Activated CD4-positive, alpha-beta memory T cell treated with anti-CD3 and anti-CD28 coated beads for 36 hours (primary cell): ENCODE measurements around the gene MPEG1. TPM values are rescaled to one million over a fixed set of nuclear protein-coding genes. Genes with fewer than 3 reads are reported as not detected.

Source experiments
- CTCF ChIA-PET: fragments of 350-600 bp; sonication (Branson Sonifier 250); formaldehyde crosslinking; loops from one replicate; lab custom pipeline; 2021; ENCODE audit warnings: antibody characterized with exemption, inconsistent platforms; lab: Charles Lee
- POLR2A ChIA-PET: fragments of 350-600 bp; sonication (Branson Sonifier 250); formaldehyde crosslinking; loops from one replicate; lab custom pipeline; 2021; ENCODE audit warnings: antibody characterized with exemption; lab: Charles Lee
- DNase-seq: peaks from one replicate; pipeline ENCODE4 v3.0.0-alpha.2; 2020
- H3K27ac Mint-ChIP-seq: one replicate; pipeline ENCODE4 v1.8.0; 2021; ENCODE audit warnings: mixed read lengths
- H3K27me3 Mint-ChIP-seq: one replicate; pipeline ENCODE4 v1.8.0; 2021; ENCODE audit warnings: mixed read lengths
- H3K36me3 Mint-ChIP-seq: one replicate; pipeline ENCODE4 v1.8.0; 2021; ENCODE audit warnings: mixed read lengths
- H3K4me1 Mint-ChIP-seq: one replicate; pipeline ENCODE4 v1.8.0; 2021; ENCODE audit warnings: low read depth, mixed read lengths
- H3K4me3 Mint-ChIP-seq: one replicate; pipeline ENCODE4 v1.8.0; 2021; ENCODE audit warnings: mild to moderate bottlenecking, mixed read lengths
- H3K9me3 Mint-ChIP-seq: one replicate; pipeline ENCODE4 v1.8.0; 2021; ENCODE audit warnings: mixed read lengths
- intact Hi-C: fragments of 100-400 bp; cut with micrococcal nuclease; formaldehyde crosslinking; loops from one replicate; pipeline ENCODE4 v1.15.1; 2023
- total RNA-seq, 2 experiments: library from RNA; stranded (reverse); gene quantifications; one replicate each; pipeline ENCODE4 v1.2.3, GENCODE V29; 2021

The MPEG1 gene
- total RNA-seq, 2 experiments from 2014 or later: not detected

GRCh38 chr11:59185386-59185945, 27.3 kb downstream of the MPEG1 start:
- CTCF ChIA-PET: interaction anchor here (0.6 to 7.7 kb wide), 17 partner anchors 10 to 247 kb away, joined by 3 to 157 read pairs (median 11); partner anchors contain the start of genes DTX4 and MPEG1
- no peaks in the 10 kb centered on the region for H3K36me3 Mint-ChIP-seq
- no peaks in the 10 kb centered on the region for H3K9me3 Mint-ChIP-seq
- H3K4me3 Mint-ChIP-seq: no peak overlapping the region
- no peak for DNase-seq
- POLR2A ChIA-PET: no interaction called here
- intact Hi-C loops: no loop called here
- H3K27ac Mint-ChIP-seq: no peak overlapping the region
- H3K4me1 Mint-ChIP-seq: peaks cover 2% of the 10 kb centered on the region
- no peaks in the 10 kb centered on the region for H3K27me3 Mint-ChIP-seq

GRCh38 chr11:59184691-59185339, 27.9 kb downstream of the MPEG1 start:
- Mint-ChIP-seq H3K27ac (no peak overlapping the region), H3K27me3 (no peaks in the 10 kb centered on the region), H3K9me3 (no peaks in the 10 kb centered on the region), H3K36me3 (no peaks in the 10 kb centered on the region), H3K4me1 (peaks cover 2% of the 10 kb centered on the region), H3K4me3 (no peak overlapping the region)
- CTCF ChIA-PET: interaction anchor here (1.3 to 7.7 kb wide), 11 partner anchors 10 to 248 kb away, joined by 3 to 157 read pairs (median 20); partner anchors contain the start of gene DTX4
- intact Hi-C loops: no loop called here
- POLR2A ChIA-PET: no interaction called here
- DNase-seq: no peak

- Mint-ChIP-seq H3K4me1 (peaks cover 2% of the 10 kb centered on the region), H3K27ac (no peak overlapping the region), H3K27me3 (no peaks in the 10 kb centered on the region), H3K36me3 (no peaks in the 10 kb centered on the region), H3K4me3 (no peak overlapping the region), H3K9me3 (peaks cover 6% of the 10 kb centered on the region)
- ChIA-PET POLR2A (no interaction called here), CTCF (interaction anchor here (1.1 to 7.7 kb wide), 3 partner anchors 10 to 26 kb away, joined by 4 to 157 read pairs (median 20); partner anchors contain the start of gene DTX4)
- intact Hi-C loops: no loop called here
- no peak for DNase-seq
Measured at GRCh38 chr11:59183771-59184170, 29.0 kb downstream of the MPEG1 start.

DNA sequence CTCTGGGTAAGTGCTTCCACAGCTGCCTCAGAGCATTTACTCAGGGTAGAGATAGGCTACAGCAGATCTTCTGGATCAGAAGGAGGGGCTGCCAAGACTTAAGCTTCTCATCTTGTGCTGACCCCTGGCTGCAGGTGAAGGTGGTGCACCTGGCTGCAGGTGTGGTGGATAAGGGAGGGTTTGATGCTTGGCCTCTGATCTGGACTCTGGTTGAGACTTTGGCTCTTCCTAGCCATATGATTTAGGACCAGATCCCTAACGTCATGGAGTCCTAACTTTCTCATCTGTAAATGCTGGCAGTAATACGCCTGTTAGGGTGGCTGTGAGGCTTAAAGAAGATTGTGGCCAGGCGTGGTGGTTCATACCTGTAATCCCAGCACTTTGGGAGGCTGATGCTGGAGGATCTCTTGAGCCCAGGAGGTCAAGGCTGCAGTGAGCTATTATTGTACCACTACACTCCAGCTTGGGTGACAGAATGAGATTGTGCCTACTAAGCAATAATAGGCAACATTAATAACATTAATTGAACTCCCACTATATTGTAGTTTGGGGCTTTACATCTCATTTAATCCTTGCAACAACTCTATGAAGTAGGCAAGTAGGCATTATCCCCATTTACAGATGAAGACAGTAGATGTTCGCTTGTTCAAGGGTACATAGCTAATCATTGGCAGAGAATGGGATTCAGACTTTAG, 30.1 kb downstream of the MPEG1 start:
- CTCF ChIA-PET: interaction anchor here (0.7 to 7.7 kb wide), 5 partner anchors 9 to 277 kb away, joined by 3 to 157 read pairs (median 3); partner anchors contain the start of gene DTX4
- no peaks in the 10 kb centered on the region for H3K36me3 Mint-ChIP-seq
- peak; percentile 34 for DNase-seq
- H3K27me3 Mint-ChIP-seq: no peaks in the 10 kb centered on the region
- H3K4me3 Mint-ChIP-seq: no peak overlapping the region
- H3K4me1 Mint-ChIP-seq: peaks cover 2% of the 10 kb centered on the region
- POLR2A ChIA-PET: no interaction called here
- peaks cover 6% of the 10 kb centered on the region for H3K9me3 Mint-ChIP-seq
- H3K27ac Mint-ChIP-seq: no peak overlapping the region
- intact Hi-C loops: no loop called here

GRCh38 chr11:59181746-59182456, 30.8 kb downstream of the MPEG1 start:
- Mint-ChIP-seq H3K4me1 (peaks cover 2% of the 10 kb centered on the region), H3K36me3 (no peaks in the 10 kb centered on the region), H3K9me3 (peaks cover 6% of the 10 kb centered on the region), H3K4me3 (no peak overlapping the region), H3K27ac (no peak overlapping the region), H3K27me3 (no peaks in the 10 kb centered on the region)
- no peak for DNase-seq
- intact Hi-C loops: no loop called here
- ChIA-PET POLR2A (no interaction called here), CTCF (interaction anchor here (0.7 to 7.7 kb wide), 5 partner anchors 8 to 277 kb away, joined by 3 to 157 read pairs (median 3); partner anchors contain the start of gene DTX4)

- no peak for DNase-seq
- H3K27ac Mint-ChIP-seq: no peak overlapping the region
- intact Hi-C loops: no loop called here
- H3K27me3 Mint-ChIP-seq: no peaks in the 10 kb centered on the region
- no peaks in the 10 kb centered on the region for H3K36me3 Mint-ChIP-seq
- peaks cover 6% of the 10 kb centered on the region for H3K9me3 Mint-ChIP-seq
- POLR2A ChIA-PET: interaction anchor here (1.2 kb wide), 1 partner anchor 9 kb away, joined by 6 read pairs; the partner anchor contains the start of gene DTX4
- CTCF ChIA-PET: interaction anchor here (0.7 to 2.8 kb wide), 6 partner anchors 10 to 250 kb away, joined by 3 to 22 read pairs (median 6); partner anchors contain the start of gene DTX4
- no peaks in the 10 kb centered on the region for H3K4me1 Mint-ChIP-seq
- H3K4me3 Mint-ChIP-seq: no peak overlapping the region
Measured at GRCh38 chr11:59180907-59181306, 31.8 kb downstream of the MPEG1 start.

DNA sequence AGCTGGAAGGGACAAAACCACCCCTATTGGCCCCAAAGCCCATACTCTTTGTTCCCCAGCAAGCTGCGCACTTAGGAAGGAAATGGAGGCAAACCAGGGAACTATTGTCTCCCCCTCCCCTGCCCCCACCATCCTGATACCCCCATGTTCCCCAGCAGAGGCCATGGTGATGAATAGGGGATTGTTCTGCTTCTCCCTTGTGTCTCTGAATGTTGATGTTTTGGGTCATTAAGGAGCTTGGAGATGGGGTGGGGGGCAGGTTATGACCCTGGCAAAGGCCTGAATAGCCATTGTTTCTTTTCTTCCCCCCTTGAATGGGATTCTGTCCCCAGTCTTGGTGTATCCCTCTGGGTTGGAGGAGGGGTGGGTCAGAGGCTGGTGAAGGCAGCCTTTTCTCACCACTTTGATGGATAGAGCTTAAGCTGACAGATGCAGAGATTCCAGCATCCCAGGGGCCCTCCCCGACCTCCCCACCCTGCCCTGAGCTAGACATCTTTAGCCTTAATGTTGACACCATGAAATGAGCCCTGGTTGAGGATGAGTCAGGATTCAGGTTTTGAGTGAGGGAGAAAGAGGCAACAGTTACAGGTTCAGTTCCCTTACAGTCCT, 32.5 kb downstream of the MPEG1 start:
- ChIA-PET POLR2A (interaction anchor here (1.2 kb wide), 1 partner anchor 9 kb away, joined by 6 read pairs; the partner anchor contains the start of gene DTX4), CTCF (interaction anchor here (0.7 to 2.8 kb wide), 5 partner anchors 9 to 93 kb away, joined by 3 to 22 read pairs (median 8); partner anchors contain the start of gene DTX4)
- H3K27me3 Mint-ChIP-seq: no peaks in the 10 kb centered on the region
- intact Hi-C loops: no loop called here
- no peak overlapping the region for H3K4me3 Mint-ChIP-seq
- H3K4me1 Mint-ChIP-seq: no peaks in the 10 kb centered on the region
- H3K27ac Mint-ChIP-seq: no peak overlapping the region
- DNase-seq: no peak
- peaks cover 6% of the 10 kb centered on the region for H3K9me3 Mint-ChIP-seq
- no peaks in the 10 kb centered on the region for H3K36me3 Mint-ChIP-seq

DNA sequence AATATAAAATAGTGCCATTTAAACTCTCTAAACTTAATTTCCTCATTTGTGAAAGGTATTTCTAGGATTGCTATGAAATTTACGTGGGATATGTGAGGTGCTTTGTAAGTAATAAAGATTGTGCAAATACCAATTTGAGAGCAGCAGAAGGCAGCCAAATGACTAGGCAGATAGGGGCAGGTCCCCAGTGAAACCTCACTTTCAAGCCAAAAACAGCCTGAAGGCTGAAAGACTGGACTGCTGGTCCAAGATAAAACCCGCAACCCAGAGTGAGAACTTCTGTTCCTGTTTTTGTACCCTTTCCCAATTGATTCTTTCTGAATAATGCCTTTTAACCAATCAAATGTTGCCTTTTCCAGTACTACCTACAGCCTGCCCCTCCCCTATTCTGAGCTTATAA, 33.6 kb downstream of the MPEG1 start:
- no peak overlapping the region for H3K4me3 Mint-ChIP-seq
- H3K9me3 Mint-ChIP-seq: peaks cover 6% of the 10 kb centered on the region
- no peaks in the 10 kb centered on the region for H3K36me3 Mint-ChIP-seq
- POLR2A ChIA-PET: no interaction called here
- DNase-seq: no peak
- intact Hi-C loops: no loop called here
- H3K4me1 Mint-ChIP-seq: peaks cover 7% of the 10 kb centered on the region
- CTCF ChIA-PET: interaction anchor here (2.4 kb wide), 1 partner anchor 8 kb away, joined by 22 read pairs; the partner anchor contains the start of gene DTX4
- peaks cover 1% of the 10 kb centered on the region for H3K27me3 Mint-ChIP-seq
- H3K27ac Mint-ChIP-seq: no peak overlapping the region

DNA sequence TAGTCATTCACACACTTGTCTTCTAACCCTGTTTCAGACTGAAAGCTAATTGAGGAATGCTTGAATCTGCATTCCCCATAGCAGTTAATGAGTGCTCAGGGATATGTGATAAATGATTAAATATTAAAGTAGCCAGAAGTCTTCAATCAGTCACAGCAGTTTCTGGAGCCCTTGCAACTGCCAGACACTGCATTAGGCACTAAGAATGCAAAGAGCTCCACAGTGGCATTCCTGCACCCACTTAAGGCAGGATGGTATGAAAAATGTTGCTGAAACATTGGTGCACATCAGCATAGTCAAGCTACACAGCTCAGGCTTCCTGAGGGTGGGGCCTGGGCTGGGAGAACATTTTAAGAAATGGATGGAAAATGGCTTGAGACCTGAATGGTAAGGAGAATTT, 34.3 kb downstream of the MPEG1 start:
- CTCF ChIA-PET: interaction anchor here (10.2 kb wide), 1 partner anchor 7 kb away, joined by 157 read pairs; no protein-coding TSS in a partner anchor
- POLR2A ChIA-PET: no interaction called here

DNA sequence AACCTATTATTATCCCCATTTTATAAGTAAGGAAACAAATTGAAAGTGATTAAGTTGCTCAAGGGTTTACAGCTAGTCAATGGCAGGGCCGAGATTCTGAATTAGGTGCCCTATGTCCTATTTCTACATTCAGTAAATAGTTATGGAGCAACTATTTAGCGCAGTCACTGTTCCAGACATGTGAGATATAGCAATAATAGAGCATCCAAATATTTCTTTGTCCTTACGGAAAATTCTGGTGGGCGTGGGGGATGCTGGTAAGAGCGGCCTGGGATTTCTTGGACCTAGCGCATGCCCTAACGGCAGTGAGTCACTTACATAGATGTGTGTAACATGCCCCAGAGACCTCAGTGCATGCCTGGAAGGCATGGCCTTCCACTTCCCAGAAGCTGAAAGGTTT, 36.4 kb downstream of the MPEG1 start:
- ChIA-PET CTCF (interaction anchor here (1.0 to 10.2 kb wide), 4 partner anchors 9 to 123 kb away, joined by 3 to 157 read pairs (median 6); no protein-coding TSS in a partner anchor), POLR2A (no interaction called here)
- H3K4me1 Mint-ChIP-seq: peaks cover 21% of the 10 kb centered on the region
- no peak overlapping the region for H3K27ac Mint-ChIP-seq
- no peak overlapping the region for H3K4me3 Mint-ChIP-seq
- peaks cover 10% of the 10 kb centered on the region for H3K27me3 Mint-ChIP-seq
- intact Hi-C loops: no loop called here
- H3K9me3 Mint-ChIP-seq: peaks cover 6% of the 10 kb centered on the region
- DNase-seq: no peak
- H3K36me3 Mint-ChIP-seq: no peaks in the 10 kb centered on the region

More for the DNA sequence above, 34.3 kb downstream of the MPEG1 start:
- H3K27ac Mint-ChIP-seq: no peak overlapping the region
- intact Hi-C loops: no loop called here
- H3K9me3 Mint-ChIP-seq: peaks cover 6% of the 10 kb centered on the region
- no peak for DNase-seq
- no peaks in the 10 kb centered on the region for H3K36me3 Mint-ChIP-seq
- peaks cover 13% of the 10 kb centered on the region for H3K4me1 Mint-ChIP-seq
- H3K27me3 Mint-ChIP-seq: peaks cover 3% of the 10 kb centered on the region
- H3K4me3 Mint-ChIP-seq: no peak overlapping the region

- Mint-ChIP-seq H3K27me3 (peaks cover 10% of the 10 kb centered on the region), H3K27ac (no peak overlapping the region), H3K4me1 (peaks cover 21% of the 10 kb centered on the region), H3K4me3 (no peak overlapping the region), H3K9me3 (peaks cover 6% of the 10 kb centered on the region), H3K36me3 (no peaks in the 10 kb centered on the region)
- DNase-seq: no peak
- ChIA-PET POLR2A (no interaction called here), CTCF (interaction anchor here (1.1 to 10.2 kb wide), 5 partner anchors 10 to 115 kb away, joined by 3 to 157 read pairs (median 5); no protein-coding TSS in a partner anchor)
- intact Hi-C loops: no loop called here
Measured at GRCh38 chr11:59175091-59175501, 37.6 kb downstream of the MPEG1 start.
